HG02798 (cell line): ENCODE results near the gene ZNF578.
"Not testable (repeated sequence)": the region's sequence is repeated elsewhere in the genome, so short reads cannot be mapped to it uniquely, and the experiment has no call there.

ENCODE experiments used
- ATAC-seq: cut with Tn5 transposase; IDR thresholded peaks from one replicate; pipeline ENCODE4 v1.9.1; 2021; ENCODE audit warnings: mild to moderate bottlenecking; ENCODE audit not compliant: unreplicated experiment, poor library complexity

The ZNF578 gene

DNA sequence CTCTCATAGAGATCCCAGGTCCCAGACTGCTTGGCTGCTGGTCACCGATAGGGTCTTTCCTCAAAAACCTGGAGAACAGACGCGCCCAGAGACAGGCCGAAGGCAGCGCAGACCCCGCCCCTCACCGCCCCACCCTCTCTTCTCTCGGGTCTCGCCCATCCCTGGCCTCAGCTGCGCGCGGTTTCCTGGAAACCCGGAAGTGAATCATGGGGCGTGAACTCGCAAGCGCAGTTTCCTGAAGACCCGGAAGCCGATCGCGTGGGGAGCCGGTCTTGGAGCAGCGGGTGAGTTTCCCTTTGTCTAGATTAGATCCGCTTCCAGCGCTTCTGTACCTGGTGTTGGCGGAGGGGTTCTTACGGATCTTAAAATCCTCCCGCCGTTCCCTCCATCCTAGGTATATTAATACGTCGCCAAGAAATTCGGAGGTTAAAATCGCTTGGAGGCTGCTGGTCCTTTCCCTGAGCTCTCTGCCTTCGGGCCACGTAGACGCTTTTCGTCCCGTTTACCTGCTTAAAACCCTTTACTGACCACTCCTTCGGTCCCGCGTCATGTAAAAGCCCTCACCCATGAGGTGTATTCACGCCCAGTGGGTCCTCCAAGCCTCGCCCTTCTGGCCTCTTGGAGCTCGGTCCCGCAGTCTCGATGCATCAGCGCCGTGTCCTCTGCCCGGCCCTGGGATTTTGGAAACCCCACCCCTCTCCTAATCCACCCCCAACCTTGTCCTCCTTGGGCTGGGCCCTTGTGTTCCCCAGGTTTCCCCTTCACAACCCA, at the start of gene ZNF578:
Gene ZNF578, plus strand, starts transcription at position 230 of the 771 bp plus-strand sequence. CDS start 48,293 bp downstream, outside the sequence.
- ATAC-seq = no peak

DNA sequence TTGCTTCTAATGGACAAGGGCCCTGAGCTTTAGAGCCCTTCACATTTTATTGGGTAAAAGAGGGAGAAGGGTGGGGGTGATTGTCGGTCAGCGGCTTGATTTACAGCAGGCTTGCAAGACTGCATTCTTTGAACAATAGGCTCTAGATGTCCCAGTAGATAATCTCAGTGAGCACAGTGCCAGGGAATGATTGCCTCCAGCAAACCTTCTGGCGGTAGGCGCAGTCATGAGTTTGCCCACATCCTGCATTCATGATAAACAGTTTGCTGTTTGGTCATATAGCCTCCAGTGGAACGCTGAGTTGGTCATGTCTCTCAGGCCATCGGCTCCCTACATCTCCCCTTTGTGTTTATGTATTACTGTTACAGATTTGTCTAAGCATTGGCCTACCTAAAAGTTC, 43.1 kb upstream of the ZNF578 start:
- no peak for ATAC-seq

DNA sequence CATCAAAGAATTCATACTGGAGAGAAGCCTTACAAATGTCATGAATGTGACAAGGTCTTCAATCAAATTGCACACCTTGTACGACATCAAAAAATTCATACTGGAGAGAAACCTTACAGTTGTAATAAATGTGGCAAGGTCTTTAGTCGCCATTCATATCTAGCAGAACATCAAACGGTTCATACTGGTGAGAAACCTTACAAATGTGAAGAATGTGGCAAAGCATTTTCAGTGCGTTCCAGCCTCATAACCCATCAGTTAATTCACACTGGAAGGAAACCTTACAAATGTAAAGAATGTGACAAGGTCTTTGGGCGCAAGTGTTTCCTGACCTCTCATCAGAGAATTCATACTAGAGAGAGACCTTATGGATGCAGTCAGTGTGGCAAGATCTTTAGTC, 37.6 kb upstream of the ZNF578 start:
- no peak for ATAC-seq

DNA sequence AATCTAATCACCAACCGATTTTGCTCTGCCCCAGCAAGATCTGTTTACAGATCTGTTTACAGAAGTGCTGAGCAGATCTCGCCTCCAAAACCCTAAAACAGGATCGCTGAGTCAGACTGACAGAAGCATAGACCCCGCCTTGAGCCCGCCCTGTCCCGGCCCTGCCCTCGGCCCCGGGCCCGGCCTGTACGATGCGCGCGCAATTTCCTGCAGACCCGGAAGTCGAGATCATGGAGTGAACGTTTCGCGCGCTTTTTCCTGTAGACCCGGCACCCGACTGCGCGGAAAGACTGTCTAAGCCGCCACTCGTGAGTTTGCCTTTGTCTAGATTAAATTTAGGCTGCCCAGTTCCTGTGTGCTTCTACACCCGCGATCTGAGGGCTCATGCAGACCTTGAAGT, 24.4 kb upstream of the ZNF578 start, which contains the start of gene ZNF534:
Gene ZNF534, plus strand, starts transcription at position 212 of the 400 bp plus-strand sequence. CDS start 2,327 bp downstream, outside the sequence.
- ATAC-seq = no peak

DNA sequence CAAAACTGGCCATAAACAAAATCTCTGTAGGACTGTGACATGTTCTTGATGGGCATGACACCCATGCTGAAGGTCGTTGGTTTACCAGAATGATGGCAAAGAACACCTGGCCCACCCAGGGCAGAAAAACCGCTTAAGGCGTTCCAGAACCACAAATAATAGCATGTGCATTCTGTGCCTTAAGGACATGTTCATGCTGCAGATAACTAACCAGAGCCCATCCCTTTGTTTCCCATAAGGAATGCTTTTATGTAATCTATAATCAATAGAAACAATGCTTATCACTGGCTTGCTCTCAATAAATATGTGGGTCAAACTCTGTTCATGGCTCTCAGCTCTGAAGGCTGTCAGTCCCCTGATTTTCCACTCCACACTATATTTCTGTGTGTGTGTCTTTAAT, 11.2 kb upstream of the ZNF578 start:
- no peak for ATAC-seq

DNA sequence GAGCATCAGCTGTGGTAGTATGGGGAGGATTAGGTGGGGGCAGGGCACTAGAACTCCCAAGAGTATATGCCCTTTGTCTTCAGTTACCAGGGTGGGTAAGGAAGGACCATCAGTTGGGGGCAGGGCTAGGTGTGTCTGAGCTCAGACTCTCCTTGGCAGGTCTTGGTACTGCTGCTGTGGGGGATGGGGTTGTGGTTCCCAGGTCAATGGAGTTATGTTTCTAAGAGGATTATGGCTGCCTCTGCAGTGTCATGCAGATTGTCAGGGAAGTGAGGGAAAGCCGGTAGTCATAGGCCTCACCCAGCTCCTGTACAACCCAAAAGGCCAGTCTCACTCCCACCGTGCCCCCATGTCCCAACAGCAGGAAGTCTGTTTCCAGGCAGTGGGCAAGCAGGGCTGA, 8.8 kb upstream of the ZNF578 start:
- no peak for ATAC-seq

DNA sequence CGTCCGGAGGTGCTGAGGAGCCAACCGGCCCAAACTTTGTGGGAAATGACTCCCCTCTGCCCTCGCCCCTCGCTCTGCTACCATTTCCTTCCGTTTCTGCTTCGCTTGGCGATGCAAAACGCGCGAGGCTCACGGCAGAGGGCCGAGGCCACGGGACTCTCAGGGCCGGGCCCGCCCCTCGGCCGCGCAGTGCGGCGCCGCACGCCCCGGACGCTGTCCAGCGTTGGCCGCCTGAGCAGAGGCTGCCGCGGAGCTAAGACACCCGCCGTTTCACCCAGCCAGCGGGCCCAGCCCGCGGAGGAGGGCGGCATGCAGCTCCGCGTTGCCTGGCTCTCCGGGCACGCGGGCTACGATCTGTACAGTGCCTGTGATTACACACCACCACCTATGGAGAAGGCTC, 2.1 kb upstream of the ZNF578 start:
- no peak for ATAC-seq

DNA sequence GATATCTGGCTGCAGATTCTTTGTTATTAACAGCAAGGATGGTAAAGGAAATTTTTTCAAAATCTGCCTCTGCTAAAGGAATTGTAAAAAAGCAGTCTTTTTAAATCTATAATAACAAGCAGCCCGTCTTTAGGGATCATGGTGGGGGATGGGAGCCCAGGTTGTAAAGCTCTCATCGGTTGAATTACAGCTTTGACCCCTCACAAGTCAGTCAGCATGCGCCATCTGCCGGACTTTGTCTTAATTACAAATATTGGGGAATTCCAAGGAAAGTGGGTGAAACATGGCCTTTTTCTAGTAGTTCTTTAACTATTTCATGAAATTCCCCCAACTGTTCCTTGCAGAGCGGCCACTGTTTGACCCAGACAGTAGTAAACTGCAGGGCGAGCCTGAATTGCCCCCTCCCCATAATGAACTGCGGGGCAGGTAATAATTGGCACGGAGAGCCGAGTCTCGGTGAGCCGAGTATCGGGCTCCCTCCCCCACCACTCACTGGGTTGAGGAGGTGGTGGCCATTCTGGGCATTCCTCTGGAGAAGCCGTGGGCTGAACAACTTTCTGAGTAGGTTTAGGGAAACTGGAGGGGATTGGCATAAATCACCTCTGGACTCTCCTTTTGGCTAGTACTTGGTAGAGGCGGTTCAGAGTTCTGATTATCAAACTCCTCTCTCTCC, 11.6 kb downstream of the ZNF578 start:
- ATAC-seq = no peak

DNA sequence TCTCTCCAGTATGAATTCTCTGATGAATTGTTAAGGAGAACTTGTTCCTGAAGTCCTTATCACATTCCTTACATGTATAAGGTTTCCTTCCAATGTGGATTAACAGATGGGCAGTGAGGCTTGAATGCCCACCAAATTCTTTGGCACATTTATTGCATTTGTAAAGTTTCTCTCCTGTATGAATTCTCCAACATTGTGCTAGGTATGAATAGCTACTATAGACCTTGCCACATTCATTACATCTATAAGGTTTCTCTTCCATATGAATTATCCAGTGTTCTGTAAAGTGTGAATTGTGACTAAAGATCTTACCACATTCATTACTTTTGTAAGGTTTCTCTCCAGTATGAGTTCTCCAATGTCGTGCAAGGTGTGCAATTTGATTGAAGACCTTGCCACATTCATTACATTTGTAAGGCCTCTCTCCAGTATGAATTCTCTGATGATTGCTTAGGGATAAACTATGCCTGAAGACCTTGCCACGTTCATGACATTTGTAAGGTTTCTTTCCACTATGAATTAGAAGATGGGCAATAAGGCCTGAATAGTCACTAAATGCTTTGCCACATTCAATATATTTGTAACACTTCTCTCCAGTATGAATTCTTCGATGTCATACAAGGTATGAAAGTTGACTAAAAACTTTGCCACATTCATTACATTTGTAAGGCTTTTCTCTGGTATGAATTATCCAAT, 20.4 kb downstream of the ZNF578 start:
- no peak for ATAC-seq

DNA sequence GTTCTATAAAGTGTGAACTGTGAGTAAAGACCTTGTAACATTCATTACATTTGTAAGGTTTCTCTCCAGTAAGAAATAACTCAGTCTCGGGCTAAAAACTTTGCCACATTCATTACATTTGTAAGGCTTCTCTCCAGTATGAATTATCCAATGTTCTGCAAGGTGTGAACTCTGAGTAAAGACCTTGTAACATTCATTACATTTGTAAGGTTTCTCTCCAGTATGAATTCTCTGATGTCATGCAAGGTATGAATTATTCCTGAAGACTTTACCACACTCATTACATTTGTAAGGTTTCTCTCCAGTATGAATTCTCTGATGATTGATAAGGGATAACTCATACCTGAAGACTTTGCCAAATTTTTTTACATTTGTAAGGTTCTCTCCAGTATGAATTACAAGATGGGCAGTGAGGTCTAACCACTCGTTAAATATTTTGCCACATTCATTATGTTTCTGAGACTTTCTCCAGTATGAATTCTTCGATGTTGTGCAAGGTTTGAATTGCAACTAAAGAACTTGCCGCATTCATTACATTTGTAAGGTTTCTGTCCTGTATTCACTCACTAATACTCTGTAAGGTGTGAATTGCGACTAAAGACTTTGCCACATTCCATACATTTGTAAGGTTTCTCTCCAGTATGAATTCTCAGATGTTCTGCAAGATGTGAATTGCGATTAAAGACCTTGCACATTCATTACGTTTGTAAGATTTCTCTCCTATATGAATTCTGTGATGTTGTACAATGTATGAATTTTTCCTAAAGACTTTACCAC, 21.2 kb downstream of the ZNF578 start:
- ATAC-seq = no peak

DNA sequence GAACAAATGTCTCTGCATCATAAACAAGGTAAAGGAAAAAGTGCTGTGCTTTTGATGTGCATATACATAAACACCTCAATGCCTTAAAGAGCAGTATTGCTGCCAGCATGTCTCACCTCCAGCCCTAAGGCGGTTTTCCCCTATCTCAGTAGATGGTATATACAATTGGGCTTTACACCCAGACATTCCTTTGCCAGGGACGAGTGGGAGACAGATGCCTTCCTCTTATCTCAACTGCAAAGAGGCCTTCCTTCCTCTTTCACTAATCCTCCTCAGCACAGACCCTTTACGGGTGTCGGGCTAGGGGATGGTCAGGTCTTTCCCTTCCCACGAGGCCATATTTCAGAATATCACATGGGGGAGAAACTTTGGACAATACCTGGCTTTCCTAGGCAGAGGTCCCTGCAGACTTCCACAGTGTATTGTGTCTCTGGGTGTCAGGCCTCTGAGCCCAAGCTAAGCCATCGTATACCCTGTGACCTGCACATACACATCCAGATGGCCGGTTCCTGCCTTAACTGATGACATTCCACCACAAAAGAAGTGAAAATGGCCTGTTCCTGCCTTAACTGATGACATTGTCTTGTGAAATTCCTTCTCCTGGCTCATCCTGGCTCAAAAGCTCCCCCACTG, 30.9 kb downstream of the ZNF578 start:
- ATAC-seq = not testable (repeated sequence)

DNA sequence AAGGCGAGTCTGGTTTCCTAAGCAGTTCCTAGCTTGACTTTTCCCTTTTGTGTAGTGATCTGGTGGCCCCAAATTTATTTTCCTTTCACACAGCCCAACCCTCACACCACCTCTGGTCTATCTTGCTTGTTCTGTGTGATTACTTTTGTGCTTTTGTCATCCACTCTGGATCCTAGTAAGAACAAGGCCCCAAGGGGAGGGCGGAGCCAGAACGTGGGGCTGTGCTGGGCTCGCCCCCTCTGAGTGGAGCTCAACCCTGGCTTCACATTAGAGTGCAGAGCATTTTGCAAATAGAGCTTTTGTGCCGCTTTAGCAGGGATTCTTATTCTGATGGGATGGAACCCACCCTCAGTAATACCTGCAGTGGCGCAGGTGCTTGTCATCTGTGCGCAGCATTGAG, 31.7 kb downstream of the ZNF578 start:
- not testable (repeated sequence) for ATAC-seq

DNA sequence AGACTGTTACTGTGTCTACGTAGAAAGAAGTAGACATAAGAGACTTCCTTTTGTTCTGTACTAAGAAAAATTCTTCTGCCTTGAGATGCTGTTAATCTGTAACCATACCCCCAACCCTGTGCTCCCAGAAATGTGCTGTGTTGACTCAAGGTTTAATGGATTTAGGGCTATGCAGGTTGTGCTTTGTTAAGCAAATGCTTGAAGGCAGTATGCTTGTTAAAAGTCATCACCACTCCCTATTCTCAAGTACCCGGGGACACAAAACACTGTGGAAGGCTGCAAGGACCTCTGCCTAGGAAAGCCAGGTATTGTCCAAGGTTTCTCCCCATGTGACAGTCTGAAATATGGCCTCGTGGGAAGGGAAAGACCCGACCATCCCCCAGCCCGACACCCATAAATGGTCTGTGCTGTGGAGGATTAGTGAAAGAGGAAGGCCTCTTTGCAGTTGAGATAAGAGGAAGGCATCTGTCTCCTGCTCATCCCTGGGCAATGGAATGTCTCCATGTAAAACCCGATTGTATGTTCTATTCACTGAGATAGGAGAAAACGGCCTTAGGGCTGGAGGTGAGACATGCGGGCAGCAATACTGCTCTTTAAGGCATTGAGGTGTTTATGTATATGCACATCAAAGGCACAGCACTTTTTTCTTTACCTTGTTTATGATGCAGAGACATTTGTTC, 32.3 kb downstream of the ZNF578 start:
- ATAC-seq = not testable (repeated sequence)

DNA sequence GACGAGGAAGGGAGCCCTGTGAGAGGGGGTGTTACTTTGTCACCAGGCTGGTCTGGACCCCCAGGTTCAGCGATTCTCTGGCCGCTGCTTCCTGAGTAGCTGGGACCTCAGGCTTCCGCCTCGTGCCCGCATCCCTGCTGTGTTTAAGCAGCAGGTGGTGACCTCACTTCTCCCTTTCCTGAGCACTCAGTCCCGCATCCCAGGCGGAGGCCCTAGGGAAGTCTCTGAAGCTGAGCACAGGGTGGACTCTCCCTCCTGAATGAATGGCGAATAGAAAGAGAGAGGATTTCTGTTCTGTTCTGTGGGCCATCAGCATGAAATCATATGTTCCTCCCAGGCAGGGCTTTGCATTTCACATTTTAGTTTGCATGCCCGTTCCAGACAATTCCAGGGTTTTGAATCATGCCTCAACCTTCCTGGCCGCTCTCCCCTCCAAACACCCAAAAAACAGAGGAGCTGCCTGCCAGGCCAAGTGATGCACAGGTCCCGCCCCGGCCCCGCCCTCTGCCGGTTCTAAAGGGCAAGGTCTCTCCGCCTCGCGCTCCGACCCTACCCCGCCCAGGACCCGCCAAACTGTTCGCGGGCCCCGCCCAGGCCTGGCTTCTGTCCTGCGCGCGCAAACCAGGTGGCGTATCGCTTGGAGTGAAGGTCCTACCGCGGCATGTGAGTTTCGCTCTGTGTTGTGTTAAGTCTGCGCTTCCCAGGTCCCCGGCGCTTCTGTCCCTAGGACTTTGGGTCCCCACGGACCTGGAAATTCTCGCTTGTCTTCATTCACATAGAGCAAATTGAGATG, 39.0 kb downstream of the ZNF578 start:
- ATAC-seq = no peak

DNA sequence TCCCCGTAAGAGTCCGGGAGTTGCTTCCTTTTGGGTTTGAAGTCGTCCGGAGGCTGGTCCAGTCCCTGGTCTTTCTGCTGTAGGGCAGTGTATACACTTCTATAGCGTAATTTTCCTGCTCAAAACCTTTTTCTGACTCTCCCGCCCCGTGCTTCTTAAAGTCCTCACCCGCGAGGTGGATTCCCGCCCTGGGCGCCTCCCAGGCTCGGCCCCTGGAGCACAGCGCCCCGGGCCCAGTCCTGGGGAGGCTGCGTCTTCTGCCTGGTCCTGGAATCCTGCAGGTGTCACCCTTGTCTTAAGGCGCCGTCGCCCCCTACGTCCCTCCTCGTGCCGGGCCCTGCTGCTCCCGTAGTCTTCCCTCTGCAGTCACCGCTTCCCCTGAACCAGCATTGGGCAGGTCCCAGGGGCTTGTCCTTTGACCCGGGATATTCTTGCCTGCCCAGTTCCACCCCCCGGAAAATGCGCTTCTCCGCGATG, 39.7 kb downstream of the ZNF578 start:
- ATAC-seq = no peak

DNA sequence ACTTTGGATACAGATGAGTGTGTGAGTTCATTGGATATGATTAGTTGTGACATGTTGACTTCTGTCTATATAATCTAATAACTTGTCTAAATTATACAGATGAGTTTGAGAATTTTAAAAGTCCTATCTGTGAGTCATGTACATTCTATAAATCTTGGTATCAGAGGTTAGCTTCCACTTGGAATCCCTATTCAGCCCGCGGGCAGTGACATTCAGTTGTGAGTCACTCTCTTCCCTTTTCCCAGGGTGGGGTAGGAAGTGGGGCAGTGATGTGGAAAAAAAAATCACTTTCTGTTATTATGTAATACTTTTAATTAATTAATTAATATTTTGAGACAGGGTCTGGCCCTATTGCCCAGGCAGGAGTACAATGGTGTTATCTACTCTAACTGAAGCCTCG, 41.2 kb downstream of the ZNF578 start:
- no peak for ATAC-seq

DNA sequence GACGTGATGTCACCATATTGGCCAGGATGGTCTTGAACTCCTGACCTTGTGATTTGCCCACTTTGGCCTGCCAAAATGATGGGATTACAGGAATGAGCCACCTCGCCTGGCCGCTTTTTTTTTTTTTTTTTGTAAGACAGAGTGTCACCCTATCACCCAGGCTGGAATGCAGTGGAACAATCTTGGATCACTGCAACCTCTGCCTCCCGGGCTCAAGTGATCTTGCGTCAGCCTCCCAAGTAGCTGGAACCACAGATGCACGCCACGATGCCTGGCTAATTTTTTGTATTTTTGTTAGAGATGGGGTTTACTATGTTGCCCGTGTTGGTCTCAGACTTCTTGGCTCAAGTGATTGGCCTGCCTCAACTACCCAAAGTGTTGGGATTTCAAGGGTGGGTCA, 45.2 kb downstream of the ZNF578 start:
- no peak for ATAC-seq

DNA sequence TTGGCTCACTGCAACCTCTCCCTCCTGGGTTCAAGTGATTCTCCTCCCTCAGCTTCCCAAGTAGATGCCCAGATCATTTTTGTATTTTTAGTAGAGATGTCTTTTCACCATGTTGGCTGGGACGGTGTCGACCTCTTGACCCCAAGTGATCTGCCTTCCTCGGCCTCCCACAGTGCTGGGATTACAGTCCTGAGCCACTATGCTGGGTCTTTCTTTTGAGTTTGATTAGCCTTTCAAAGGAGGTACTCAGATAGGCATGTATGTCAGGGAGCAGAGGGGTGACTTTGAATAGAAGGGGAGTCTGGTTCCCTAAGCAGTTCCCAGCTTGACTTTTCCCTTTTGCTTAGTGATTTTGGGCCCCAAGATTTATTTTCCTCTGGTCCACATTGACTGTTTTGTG, 47.1 kb downstream of the ZNF578 start:
- ATAC-seq = not testable (repeated sequence)
